ENCODE results near the gene RNGTT. TPM values are rescaled to one million over a fixed set of nuclear protein-coding genes. Genes with fewer than 3 reads are reported as not detected.

RNGTT gene
- total and polyA plus RNA-seq, 10 of the 15 experiments (the other 5 are each of a cell fraction or from before 2014, with no cell fraction given), result 7.7 to 30.4 (median 22.2) TPM

DNA sequence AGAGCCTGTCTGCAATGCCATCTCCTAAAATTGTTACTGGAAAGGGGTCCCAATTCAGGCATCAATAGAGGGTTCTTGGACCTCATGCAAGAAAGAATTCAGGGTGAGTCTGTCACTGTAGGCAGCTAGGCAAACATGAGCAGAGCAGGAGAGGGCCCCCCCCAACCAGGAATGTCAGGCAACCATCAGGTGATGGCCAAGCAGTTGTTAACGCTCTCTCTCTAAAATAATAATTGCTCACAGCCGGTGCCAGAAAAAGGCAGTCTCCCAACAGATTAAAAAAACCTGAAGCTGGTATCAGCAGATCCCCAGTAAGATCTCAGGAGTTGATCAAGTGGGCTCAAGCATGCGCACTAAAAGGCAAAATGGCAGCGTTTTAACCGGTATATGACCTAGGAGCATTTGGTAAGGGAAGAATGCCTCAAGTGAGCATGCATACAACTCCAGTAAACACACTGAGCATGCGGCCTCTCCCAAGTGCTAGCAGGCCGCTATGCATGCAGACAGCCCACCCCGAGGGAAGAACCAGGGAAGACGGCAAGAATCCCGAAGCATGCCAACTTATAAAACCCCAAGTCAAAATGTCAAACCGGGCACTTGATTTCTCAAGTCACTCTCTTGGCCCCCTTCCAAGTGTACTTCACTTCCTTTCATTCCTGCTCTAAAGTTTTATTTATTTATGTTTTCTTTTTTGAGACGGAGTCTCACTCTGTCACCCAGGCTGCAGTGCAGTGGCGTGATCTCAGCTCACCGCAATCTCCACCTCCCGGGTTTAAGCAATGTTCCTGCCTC lies 44.0 kb upstream of the RNGTT start:
- Histone ChIP-seq H3K4me3 (no peak overlapping the region), H2AFZ (ENCODE audit: control insufficient read depth, low read depth, low read length) (no peak overlapping the region), H3K27me3 (replicated peaks in 1 of 2; ENCODE audit: control insufficient read depth in 2 of 2, insufficient read depth in 2 of 2, low read length in 1 of 2) (no peaks in the 10 kb centered on the region), H3K79me2 (ENCODE audit: control insufficient read depth, insufficient read depth, low read length) (no peaks in the 10 kb centered on the region), H3K9ac (ENCODE audit: control insufficient read depth, insufficient read depth, low read length) (no peak overlapping the region), H3K4me1 (ENCODE audit: control insufficient read depth, insufficient read depth, low read length) (no peaks in the 10 kb centered on the region), H4K20me1 (ENCODE audit: control insufficient read depth, insufficient read depth) (no peaks in the 10 kb centered on the region), H3K9me3 (replicated peaks; ENCODE audit: control insufficient read depth, insufficient read depth, low read length) (no peaks in the 10 kb centered on the region), H3K36me3 (ENCODE audit: control insufficient read depth in 2 of 2, insufficient read depth in 2 of 2, low read length in 1 of 2) (no peaks in the 10 kb centered on the region), H3K4me2 (ENCODE audit: control insufficient read depth, insufficient read depth) (no peak overlapping the region), H3K27ac (ENCODE audit: control insufficient read depth, insufficient read depth) (no peak overlapping the region)
- DNase-seq (ENCODE audit: low read depth, low spot score), result no peak
- ChIA-PET SMC1A (ENCODE audit: uncharacterized antibody, unreplicated experiment) (no interaction called here), CTCF (no interaction called here), RAD21 (ENCODE audit: unreplicated experiment) (no interaction called here), POLR2A (no interaction called here)
- in situ Hi-C loops (cut with MboI), result no loop called here
- FAIRE-seq, result no peak
- TF ChIP-seq POLR2AphosphoS2 (IDR thresholded peaks at IDR 0.05; ENCODE audit: low read depth, low read length) (no peak), IRF4 (IDR thresholded peaks at IDR 0.05; ENCODE audit: low read depth, low read length) (no peak), EGR1 (IDR thresholded peaks at IDR 0.05; ENCODE audit: borderline replicate concordance in 1 of 2, low read depth in 2 of 2, low read length in 2 of 2) (no peak), BCL3 (IDR thresholded peaks at IDR 0.05; ENCODE audit: borderline replicate concordance, insufficient read depth, low read depth, low read length, poor library complexity, severe bottlenecking) (no peak), MXI1 (IDR thresholded peaks at IDR 0.05; ENCODE audit: low read depth, low read length) (no peak), POLR2A (IDR thresholded peaks at IDR 0.05; ENCODE audit: low read depth, low read length) (no peak), PAX5 (IDR thresholded peaks at IDR 0.05; ENCODE audit: borderline replicate concordance, low read depth, low read length) (no peak), RUNX3 (IDR thresholded peaks at IDR 0.05; ENCODE audit: low read length) (no peak), CBX3 (IDR thresholded peaks at IDR 0.05; ENCODE audit: borderline replicate concordance, low read depth) (no peak), ZNF217 (IDR thresholded peaks at IDR 0.05) (no peak)
- no TSS peak for BruUV-seq (replicated peaks)
- ATAC-seq, result no peak
- WGBS (ENCODE audit: insufficient coverage, insufficient replicate concordance, low lambda C conversion rate, missing lambda C conversion rate), result 77% methylated on average over 15 of the region's 15 CpGs
- intact Hi-C loops (cut with micrococcal nuclease; ENCODE audit: unreplicated experiment), result no loop called here
